KMS-11 (cell line): ENCODE data around the gene ATF4.

ENCODE experiments used
- H2AFZ ChIP-seq: fragments of 200-600 bp; sonication (generic); 2 replicates; pipeline ENCODE4 v1.6.1; 2016; ENCODE audit warnings: antibody characterized with exemption, mixed run types, low read depth
- H3K27ac ChIP-seq: fragments of 200-600 bp; sonication (generic); 2 replicates; pipeline ENCODE4 v1.6.1; 2016; ENCODE audit warnings: mild to moderate bottlenecking, mixed run types
- H3K27me3 ChIP-seq: fragments of 200-600 bp; sonication (generic); 2 replicates; pipeline ENCODE4 v1.6.1; 2017; ENCODE audit warnings: mild to moderate bottlenecking, low read depth, mixed run types, moderate library complexity; ENCODE audit not compliant: insufficient read depth
- H3K36me3 ChIP-seq: fragments of 200-600 bp; sonication (generic); 2 replicates; pipeline ENCODE4 v1.6.1; 2017; ENCODE audit warnings: mild to moderate bottlenecking, mixed run types; ENCODE audit not compliant: insufficient read depth
- H3K4me1 ChIP-seq: fragments of 200-600 bp; sonication (generic); 2 replicates; pipeline ENCODE4 v1.6.1; 2016; ENCODE audit warnings: mild to moderate bottlenecking, low read depth, mixed run types; ENCODE audit not compliant: poor library complexity, severe bottlenecking
- H3K4me2 ChIP-seq: fragments of 200-600 bp; sonication (generic); 2 replicates; pipeline ENCODE4 v1.7.0; 2016; ENCODE audit warnings: mild to moderate bottlenecking, mixed run types
- H3K4me3 ChIP-seq: fragments of 200-600 bp; sonication (generic); IDR thresholded peaks from 2 replicates; pipeline ENCODE4 v1.6.1; 2017; ENCODE audit warnings: low read depth, low read length, mixed read lengths; ENCODE audit not compliant: insufficient read depth
- H3K79me2 ChIP-seq: fragments of 200-600 bp; sonication (generic); 2 replicates; pipeline ENCODE4 v1.6.1; 2016; ENCODE audit warnings: low read depth, mixed run types; ENCODE audit not compliant: insufficient read depth
- H3K9ac ChIP-seq: fragments of 200-600 bp; sonication (generic); 2 replicates; pipeline ENCODE4 v1.6.1; 2016; ENCODE audit warnings: mild to moderate bottlenecking, mixed run types
- H4K20me1 ChIP-seq: fragments of 200-600 bp; sonication (generic); 2 replicates; pipeline ENCODE4 v1.6.1; 2016; ENCODE audit warnings: mild to moderate bottlenecking, mixed run types; ENCODE audit not compliant: insufficient read depth
- TF ChIP-seq, protein P1 (sequence below): fragments of 200-600 bp; sonication (generic); conservative IDR thresholded peaks from 2 replicates; pipeline ENCODE4 v1.6.1; 2017; ENCODE audit warnings: low read depth, mild to moderate bottlenecking, antibody characterized with exemption, low read length, moderate library complexity, mixed read lengths

The ATF4 gene

DNA sequence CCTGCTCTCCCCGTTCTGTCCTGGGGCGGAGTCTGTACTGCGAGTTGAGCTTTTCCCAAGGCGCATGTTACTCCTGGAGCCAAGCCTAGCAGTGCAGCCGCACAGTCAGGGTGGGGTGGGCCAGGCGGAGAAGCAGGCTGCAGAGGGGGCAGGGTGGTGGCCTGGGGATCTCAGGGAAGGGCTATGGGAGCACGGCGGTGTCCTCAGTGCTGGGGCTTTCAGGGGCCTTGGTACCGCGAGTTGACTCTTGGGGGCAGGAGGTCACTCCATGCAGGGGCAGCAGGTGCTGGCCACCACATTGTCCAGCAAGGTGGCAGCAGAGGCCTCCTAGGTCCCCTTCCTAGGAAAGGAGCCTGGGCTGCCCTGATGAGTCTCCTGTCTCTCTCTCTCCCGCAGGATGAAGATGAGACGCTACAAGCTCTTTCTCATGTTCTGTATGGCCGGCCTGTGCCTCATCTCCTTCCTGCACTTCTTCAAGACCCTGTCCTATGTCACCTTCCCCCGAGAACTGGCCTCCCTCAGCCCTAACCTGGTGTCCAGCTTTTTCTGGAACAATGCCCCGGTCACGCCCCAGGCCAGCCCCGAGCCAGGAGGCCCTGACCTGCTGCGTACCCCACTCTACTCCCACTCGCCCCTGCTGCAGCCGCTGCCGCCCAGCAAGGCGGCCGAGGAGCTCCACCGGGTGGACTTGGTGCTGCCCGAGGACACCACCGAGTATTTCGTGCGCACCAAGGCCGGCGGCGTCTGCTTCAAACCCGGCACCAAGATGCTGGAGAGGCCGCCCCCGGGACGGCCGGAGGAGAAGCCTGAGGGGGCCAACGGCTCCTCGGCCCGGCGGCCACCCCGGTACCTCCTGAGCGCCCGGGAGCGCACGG, 33.2 kb upstream of the ATF4 start:
- H3K9ac ChIP-seq: no peak overlapping the region
- TF ChIP-seq, protein P1, sequence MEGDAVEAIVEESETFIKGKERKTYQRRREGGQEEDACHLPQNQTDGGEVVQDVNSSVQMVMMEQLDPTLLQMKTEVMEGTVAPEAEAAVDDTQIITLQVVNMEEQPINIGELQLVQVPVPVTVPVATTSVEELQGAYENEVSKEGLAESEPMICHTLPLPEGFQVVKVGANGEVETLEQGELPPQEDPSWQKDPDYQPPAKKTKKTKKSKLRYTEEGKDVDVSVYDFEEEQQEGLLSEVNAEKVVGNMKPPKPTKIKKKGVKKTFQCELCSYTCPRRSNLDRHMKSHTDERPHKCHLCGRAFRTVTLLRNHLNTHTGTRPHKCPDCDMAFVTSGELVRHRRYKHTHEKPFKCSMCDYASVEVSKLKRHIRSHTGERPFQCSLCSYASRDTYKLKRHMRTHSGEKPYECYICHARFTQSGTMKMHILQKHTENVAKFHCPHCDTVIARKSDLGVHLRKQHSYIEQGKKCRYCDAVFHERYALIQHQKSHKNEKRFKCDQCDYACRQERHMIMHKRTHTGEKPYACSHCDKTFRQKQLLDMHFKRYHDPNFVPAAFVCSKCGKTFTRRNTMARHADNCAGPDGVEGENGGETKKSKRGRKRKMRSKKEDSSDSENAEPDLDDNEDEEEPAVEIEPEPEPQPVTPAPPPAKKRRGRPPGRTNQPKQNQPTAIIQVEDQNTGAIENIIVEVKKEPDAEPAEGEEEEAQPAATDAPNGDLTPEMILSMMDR: no peak
- H4K20me1 ChIP-seq: no peaks in the 10 kb centered on the region; the same call in 1 of the 2 replicates
- no peaks in the 10 kb centered on the region for H3K27me3 ChIP-seq
- H3K79me2 ChIP-seq: peaks cover 9% of the 10 kb centered on the region; the same call in 1 of the 2 replicates
- no peaks in the 10 kb centered on the region for H3K36me3 ChIP-seq
- no peak overlapping the region for H2AFZ ChIP-seq
- H3K27ac ChIP-seq: no peak overlapping the region
- H3K4me3 ChIP-seq: no peak overlapping the region
- H3K4me1 ChIP-seq: peaks cover 22% of the 10 kb centered on the region
- no peak overlapping the region for H3K4me2 ChIP-seq

DNA sequence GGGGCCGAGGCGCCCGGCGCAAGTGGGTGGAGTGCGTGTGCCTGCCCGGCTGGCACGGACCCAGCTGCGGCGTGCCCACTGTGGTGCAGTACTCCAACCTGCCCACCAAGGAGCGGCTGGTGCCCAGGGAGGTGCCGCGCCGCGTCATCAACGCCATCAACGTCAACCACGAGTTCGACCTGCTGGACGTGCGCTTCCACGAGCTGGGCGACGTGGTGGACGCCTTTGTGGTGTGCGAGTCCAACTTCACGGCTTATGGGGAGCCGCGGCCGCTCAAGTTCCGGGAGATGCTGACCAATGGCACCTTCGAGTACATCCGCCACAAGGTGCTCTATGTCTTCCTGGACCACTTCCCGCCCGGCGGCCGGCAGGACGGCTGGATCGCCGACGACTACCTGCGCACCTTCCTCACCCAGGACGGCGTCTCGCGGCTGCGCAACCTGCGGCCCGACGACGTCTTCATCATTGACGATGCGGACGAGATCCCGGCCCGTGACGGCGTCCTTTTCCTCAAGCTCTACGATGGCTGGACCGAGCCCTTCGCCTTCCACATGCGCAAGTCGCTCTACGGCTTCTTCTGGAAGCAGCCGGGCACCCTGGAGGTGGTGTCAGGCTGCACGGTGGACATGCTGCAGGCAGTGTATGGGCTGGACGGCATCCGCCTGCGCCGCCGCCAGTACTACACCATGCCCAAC, 32.4 kb upstream of the ATF4 start:
- no peak overlapping the region for H2AFZ ChIP-seq
- H3K79me2 ChIP-seq: peaks cover 9% of the 10 kb centered on the region; the same call in 1 of the 2 replicates
- H4K20me1 ChIP-seq: no peaks in the 10 kb centered on the region; the same call in 1 of the 2 replicates
- no peak overlapping the region for H3K27ac ChIP-seq
- H3K4me2 ChIP-seq: no peak overlapping the region
- H3K27me3 ChIP-seq: no peaks in the 10 kb centered on the region
- no peak overlapping the region for H3K9ac ChIP-seq
- H3K4me3 ChIP-seq: no peak overlapping the region
- H3K36me3 ChIP-seq: no peaks in the 10 kb centered on the region
- TF ChIP-seq, protein P1: no peak
- peaks cover 22% of the 10 kb centered on the region for H3K4me1 ChIP-seq

DNA sequence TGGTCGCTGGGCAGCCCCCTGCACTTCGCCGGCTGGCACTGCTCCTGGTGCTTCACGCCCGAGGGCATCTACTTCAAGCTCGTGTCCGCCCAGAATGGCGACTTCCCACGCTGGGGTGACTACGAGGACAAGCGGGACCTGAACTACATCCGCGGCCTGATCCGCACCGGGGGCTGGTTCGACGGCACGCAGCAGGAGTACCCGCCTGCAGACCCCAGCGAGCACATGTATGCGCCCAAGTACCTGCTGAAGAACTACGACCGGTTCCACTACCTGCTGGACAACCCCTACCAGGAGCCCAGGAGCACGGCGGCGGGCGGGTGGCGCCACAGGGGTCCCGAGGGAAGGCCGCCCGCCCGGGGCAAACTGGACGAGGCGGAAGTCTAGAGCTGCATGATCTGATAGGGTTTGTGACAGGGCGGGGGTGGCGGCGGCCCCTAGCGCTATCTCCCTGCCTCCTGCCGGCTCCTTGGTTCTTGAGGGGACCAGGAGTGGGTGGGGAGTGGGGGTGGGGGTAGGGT, 31.7 kb upstream of the ATF4 start:
- Histone ChIP-seq H3K4me3 (no peak overlapping the region), H3K36me3 (no peaks in the 10 kb centered on the region), H3K27me3 (no peaks in the 10 kb centered on the region), H2AFZ (no peak overlapping the region), H3K9ac (no peak overlapping the region), H3K4me1 (peaks cover 21% of the 10 kb centered on the region), H3K79me2 (peaks cover 9% of the 10 kb centered on the region; the same call in 1 of the 2 replicates), H3K4me2 (no peak overlapping the region), H3K27ac (no peak overlapping the region), H4K20me1 (no peaks in the 10 kb centered on the region; the same call in 1 of the 2 replicates)
- TF ChIP-seq, protein P1: no peak

DNA sequence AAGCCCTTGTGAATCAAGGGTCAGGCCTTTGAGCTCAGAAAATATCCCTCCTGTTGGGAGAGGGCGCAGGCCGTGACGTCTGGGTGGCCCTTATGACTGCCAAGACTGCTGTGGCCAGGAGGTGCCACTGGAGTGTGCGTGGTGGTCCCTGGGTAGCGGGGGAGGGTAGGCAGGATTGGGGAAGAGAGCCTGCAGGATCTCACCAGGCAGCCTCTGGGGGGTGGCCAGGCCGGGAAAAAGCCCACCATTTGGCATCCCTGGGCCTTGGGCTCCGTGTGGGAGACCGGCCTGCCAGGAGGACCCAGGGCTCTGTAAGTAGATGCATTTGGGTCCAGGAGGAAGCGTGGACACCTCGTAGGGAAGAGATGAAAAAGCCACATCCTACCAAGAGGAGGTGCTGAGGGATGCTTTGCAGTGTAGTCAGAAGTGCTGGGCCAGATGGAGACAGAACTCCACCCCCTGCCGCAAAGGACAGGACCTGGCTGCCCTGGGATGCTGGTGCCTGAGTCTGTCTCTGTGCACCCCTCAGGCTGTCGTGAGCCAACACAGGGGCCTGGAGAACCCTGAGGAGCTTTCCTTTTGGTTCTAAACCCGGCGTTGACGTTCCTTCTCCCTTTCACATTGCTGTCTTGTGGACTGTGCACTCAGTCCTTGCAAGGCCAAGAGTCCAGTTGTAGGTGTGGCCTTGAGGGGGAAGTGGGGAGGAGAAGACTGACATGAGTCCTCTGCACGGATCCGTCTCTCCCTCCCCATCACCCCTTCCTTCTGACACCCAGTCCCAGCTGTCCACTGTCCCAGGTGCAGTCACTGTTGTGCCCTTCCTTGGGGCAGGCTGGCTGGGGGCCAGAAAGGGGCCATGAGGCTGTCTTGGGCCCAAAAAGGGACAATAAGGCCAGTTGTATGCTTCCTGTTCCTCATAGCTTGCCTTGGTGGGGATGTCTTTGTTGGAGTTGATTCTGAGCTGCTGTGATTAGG, 31.0 kb upstream of the ATF4 start:
- H3K27ac ChIP-seq: no peak overlapping the region

More for the DNA sequence above, 31.0 kb upstream of the ATF4 start:
- TF ChIP-seq, protein P1: no peak
- Histone ChIP-seq H3K9ac (no peak overlapping the region), H3K79me2 (peaks cover 9% of the 10 kb centered on the region; the same call in 1 of the 2 replicates), H3K27me3 (no peaks in the 10 kb centered on the region), H3K4me1 (peaks cover 14% of the 10 kb centered on the region), H3K4me3 (no peak overlapping the region), H3K4me2 (no peak overlapping the region), H2AFZ (no peak overlapping the region), H4K20me1 (no peaks in the 10 kb centered on the region; the same call in 1 of the 2 replicates), H3K36me3 (no peaks in the 10 kb centered on the region)
